Stimulated activated CD4-positive, alpha-beta T cell treated with anti-CD3 and anti-CD28 coated beads, Interleukin-12 subunit alpha, Interleukin-12 subunit beta, amount 100 ng/mL, for 48 hours (primary cell): ENCODE results near the gene HDX.
"Not testable (repeated sequence)": the region's sequence is repeated elsewhere in the genome, so short reads cannot be mapped to it uniquely, and the experiment has no call there.

Experiments
- DNase-seq, 3 donors: peaks; one replicate each; pipeline ENCODE4 v3.0.0-alpha.2; 2020; ENCODE audit warnings: low read depth in 2 of 3, low spot score in 1 of 3

Gene HDX

GRCh38 chrX:84501798-84502628 is at the start of gene HDX:
HDX (minus strand) TSS chrX:84502453; CDS start chrX:84475397, 27,056 bp downstream.
- DNase-seq = peak; percentile 41 to 59 (median 55)

- not testable (repeated sequence) for DNase-seq
These were observed 39.1 kb upstream of the HDX start for GRCh38 chrX:84541315-84541714.

- not testable (repeated sequence) for DNase-seq
These were observed 35.4 kb upstream of the HDX start for GRCh38 chrX:84537627-84538026.

- DNase-seq = no peak
These were observed 13.8 kb downstream of the HDX start for GRCh38 chrX:84488426-84488825.

GRCh38 chrX:84487365-84488353 is 14.6 kb downstream of the HDX start:
- DNase-seq = no peak

DNA sequence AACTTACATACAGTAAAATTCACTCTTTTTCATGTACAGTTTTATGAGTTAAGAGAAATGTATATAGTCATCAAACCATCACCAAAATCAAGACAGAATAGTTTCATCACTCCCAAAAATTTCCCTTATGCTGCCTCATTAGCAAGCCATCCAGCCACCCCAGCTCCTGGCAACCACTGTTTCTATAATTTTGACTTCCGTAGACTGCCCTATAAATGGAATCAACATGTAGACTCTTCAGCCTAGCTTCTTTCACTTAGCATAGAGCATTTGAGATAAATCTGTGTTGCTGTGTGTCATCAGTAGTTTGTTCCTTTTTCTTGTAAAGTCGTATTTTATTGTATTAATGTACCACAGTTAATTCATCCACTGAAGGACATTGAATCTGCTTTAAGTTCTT is 23.2 kb downstream of the HDX start:
- no peak for DNase-seq

DNA sequence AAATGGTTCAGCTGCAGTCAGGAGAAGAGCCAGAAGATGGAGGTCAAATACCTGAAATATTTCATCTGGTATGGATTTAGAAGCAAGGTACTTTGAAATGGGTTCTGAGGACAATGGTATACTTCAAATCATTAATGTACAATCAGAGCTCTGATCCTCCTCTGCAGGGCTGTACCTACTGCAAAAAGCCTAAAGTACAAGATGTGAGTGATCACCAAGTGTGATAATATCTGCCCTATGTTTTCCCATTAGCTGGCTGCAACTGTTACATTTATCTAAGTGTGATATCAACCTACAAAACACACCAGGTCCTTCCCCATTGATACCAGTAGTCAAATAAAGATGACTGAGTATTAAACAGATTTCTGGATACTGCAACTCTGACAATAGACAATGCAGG is 25.1 kb downstream of the HDX start:
- DNase-seq = no peak

DNA sequence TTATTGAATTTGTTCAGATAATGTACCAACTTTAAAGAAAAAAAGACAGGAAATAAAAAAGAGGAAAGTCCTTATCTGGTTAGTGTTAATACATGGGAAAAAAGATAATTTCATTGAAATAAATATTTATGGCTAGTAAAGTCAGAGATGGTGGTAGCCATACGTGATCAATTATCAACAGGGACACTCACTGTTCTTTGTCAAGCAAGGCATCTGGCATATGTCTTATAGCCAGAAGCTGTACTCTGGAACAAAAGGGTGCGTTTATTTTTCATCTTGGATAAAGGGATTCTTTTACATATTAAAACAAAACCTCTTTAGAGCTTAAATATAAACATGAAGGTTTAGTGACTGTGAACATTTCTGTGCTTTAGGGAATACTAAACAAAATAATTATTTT is 26.7 kb downstream of the HDX start:
- DNase-seq = no peak

DNA sequence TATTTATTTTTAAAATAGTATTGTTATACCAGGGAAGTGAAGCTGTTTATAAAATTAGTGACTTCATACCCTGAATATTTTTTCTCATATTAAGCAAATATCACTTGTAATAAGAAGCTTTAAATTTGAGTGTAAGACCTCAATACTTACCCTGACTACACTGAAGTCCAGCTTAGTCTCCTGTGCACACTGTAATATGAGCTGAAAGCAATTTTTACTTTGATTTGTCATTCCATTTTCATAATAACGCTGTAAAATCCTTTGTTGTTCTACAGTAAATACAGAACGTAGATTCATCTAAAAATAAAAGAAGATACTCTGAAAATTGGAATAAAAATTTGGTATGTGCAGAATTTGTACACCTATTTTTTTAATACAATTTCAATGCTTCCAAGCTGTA is 27.2 kb downstream of the HDX start:
- no peak for DNase-seq

DNA sequence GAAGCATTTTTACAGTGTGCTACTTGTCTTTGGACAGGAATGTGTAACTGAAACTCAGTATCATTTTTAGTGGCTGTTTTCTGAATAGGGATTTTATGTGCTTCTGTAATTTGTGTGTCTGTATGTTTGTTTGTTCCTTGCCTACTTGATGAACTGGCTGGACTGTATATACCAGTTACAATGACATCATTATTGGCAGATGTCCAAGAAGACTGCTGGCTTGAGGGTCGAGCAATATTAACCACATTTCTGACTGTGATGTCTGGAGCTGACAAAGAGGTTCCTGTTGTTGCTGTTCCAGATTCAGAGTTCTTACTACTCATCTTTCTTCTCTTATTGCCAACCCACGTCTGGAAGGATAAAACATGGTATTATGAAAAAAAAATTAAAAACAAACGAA is 33.0 kb downstream of the HDX start:
- no peak for DNase-seq

- no peak for DNase-seq
These were observed 34.4 kb downstream of the HDX start for GRCh38 chrX:84467898-84468297.

DNA sequence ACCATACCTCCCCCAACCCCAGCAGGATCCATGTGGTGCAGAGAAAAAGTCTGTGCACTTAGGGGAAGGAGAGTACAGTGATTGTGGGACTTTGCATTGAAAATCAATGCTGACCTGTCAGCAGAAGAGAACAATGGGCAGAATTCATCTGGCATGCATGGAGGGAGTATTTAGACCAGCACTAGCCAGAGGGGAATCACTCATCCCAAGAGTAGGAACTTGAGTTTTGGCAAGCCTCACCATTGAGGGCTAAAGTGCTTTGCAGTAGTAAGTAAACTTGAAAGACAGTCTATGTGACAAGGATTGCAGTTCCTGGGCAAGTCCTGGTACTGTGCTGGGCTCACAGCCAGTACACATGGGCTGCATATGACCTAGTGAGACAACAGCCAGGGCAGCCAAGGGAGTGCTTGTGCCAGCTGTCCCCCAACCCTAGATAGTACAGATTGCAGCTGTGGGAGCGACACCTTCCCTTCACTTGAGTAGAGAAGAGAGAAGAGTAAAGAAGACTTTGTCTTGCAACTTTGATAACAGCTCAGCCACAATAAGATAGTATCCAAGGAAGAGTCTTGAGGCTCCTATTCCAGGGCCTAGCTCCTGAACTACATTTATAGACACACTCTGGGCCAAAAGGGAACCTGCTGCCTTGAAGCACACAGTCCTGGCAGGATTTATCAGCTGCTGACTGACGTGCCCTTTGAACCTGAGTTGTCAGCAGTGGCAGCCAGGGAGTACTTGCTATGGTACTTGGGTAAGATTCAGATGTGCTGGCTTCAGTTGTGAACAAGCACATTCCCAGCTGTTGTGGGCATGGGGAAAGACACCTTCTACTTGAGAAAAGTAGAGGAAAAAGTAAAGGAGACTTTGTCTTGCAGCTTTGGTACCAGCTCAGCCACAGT is 48.7 kb downstream of the HDX start:
- DNase-seq = no peak

DNA sequence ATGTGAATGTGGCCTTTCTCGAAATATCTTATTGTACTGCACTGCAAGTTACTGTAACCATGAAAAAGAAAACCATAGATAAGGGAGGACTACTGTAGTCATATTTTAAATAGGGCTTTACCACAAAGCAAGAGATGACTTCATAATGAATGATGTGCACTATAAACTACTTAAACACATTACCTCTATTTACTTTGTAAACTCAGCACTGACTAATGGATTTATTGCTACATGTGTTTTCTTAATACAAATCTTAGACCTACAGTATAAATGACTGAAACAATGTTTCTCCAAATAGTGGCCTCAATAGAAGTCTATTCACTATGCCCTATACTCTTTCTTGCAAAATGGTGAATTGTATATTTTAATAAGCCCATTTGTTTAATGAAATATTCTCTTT is 61.1 kb downstream of the HDX start:
- DNase-seq = no peak

- DNase-seq = no peak
These were observed 87.1 kb downstream of the HDX start for GRCh38 chrX:84415140-84415539.

GRCh38 chrX:84363663-84364062 is 138.6 kb downstream of the HDX start:
- no peak for DNase-seq

GRCh38 chrX:84363051-84363450 is 139.2 kb downstream of the HDX start:
- no peak for DNase-seq

- no peak for DNase-seq
These were observed 139.9 kb downstream of the HDX start for GRCh38 chrX:84362184-84362838.

GRCh38 chrX:84358271-84358670 is 144.0 kb downstream of the HDX start:
- DNase-seq = no peak

DNA sequence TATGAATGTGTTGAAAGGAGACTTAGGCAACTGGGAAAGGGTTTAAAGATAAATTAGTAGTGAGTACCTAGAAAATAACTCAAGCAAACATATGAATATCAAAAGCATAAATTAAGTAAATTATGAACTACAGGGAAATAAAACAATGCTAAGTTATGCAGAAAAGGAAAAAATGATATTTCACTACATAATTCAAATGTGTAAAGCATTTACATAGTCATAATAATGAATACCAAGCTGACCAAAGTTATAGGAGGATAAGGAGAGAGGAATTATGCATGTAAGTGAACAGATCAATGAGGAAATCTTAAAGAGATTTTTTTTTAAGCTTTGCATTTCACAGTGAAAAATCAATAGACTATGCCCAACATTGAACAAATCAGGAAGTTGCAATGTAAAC is 145.0 kb downstream of the HDX start:
- DNase-seq = no peak

GRCh38 chrX:84340968-84341367 is 161.3 kb downstream of the HDX start:
- no peak for DNase-seq
